GM21529 (cell line): ENCODE data around the gene FAM170B.

Source experiments
- ATAC-seq: cut with Tn5 transposase; IDR thresholded peaks from one replicate; pipeline ENCODE4 v1.9.1; 2021; ENCODE audit not compliant: unreplicated experiment

FAM170B gene

DNA sequence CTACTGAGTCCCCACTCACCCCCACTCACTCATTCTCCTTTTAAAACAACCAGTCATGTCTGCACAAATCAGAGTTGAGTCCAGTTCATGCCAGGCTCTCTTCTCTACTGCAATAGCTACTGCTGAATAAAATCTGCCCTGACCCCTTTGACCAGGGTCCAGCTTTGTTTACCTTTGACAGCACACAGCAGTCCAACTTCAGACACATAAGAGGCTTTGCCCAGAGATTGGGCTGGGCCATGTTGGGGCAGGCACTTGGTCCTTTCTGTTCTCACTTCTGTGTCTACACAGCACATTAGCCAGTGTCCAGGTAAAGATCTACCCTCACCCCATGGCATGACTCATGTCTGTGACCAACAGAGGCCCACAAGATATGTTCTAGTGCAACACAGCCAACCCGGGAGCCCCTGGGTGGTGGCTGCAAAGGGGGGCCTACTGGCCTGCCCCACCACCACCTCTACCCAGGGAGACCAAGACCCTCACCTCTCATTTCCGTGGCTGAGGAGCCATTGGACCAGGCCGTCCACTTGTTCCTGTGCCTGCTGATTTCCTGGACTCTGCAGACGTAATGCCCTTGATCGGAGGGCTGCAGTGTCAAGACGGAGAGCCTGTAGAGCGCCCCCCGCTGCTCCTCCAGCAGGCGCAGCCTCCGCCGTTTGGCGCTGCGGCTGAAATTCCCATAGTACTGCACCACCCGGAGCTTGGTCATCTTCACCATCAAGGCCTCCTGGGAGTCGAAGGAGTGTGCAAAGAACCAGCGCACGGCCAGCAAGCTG, 26.5 kb downstream of the FAM170B start:
- ATAC-seq, result no peak

DNA sequence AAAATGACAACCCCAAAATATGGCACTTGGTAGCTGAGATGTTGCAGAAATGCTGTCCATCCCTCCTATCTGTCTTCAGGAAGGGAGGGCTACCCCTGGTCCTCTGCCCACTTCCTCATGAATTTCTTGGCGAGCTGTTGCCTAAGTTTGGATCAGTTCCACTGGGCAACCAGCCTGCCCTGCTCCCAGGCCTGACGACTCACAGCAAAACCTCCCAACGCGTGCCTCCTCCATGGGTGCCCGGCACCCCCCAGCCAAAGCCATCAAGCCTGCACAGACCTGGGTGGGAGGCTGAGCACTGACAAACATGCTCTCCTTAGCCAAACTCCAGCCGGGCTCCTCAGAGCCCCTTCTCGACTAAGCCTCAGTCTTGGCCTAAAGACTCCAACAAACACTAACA, 27.4 kb downstream of the FAM170B start:
- no peak for ATAC-seq

DNA sequence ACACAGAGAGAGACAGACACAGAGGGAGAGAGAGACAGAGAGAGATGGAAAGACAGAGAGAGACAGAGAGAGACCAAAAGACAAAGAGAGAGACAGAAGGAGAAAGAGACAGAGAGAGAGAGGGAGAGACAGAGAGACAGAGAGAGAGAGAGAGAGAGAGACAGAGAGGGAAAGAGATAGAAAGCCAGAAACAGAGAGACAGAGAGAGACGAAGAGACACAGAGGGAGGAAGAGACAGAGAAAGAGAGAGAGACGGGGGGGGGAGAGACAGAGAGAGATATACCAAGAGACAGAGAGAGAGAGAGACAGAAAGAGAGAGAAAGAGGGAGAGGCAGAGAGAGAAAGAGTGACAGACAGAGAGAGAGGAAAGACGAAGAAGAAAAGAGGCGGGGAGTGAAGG, 28.7 kb downstream of the FAM170B start:
- no peak for ATAC-seq

DNA sequence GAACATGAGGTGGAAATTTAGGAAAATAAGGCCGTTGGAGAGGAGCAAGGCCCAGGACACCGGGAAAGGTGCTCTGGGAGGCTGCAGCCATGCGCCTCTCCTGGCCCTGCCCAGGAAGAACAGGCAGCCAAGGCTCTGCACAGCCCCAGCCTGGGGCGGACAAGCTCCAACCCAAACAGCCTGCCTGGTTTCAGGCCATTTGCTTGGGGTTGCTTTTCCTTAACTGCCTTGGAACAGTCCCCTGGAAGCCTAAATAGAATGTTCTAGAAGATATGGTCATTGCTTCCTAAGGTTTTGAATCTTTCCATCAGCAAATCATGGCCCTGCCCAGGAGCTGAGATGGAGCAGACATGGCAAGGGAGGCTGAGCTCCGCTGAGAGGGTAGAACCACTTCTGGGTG, 29.5 kb downstream of the FAM170B start:
- ATAC-seq, result no peak

DNA sequence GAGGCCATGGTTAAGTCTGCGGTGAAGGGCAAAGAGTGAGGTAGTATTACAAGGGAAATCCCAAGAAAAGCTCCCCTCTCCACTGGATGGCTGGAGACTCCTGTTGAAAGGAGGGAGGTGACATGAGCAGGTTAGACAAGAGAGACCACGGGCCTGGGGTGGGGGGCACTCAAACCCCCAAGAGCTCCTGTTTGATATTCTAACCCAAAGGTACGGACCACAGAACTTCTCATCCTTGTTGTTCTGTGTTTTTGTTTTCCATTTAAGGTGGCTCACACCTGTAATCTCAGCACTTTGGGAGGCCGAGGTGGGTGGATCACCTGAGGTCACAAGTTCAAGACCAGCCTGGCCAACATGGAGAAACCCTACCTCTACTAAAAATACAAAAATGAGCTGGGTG, 30.1 kb downstream of the FAM170B start:
- no peak for ATAC-seq

DNA sequence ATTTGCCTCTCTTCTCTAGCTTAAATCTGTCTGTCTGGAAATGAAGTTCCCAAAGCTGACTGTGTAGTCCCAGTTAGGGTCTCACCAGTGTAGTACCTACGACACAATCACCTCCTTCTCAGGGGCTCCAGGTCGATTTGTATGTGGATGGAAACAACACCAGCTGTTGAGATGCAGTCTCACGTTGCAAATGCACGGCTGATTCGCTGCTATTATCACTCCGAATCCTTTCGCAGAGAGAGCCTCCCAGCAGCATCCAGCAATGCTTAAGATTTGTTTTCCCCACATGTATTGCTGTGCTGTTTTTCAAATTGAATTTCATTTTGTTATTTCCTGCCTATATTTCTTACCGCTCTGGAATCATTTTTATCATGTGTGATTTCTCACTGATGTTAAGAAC, 34.8 kb downstream of the FAM170B start:
- ATAC-seq, result no peak

DNA sequence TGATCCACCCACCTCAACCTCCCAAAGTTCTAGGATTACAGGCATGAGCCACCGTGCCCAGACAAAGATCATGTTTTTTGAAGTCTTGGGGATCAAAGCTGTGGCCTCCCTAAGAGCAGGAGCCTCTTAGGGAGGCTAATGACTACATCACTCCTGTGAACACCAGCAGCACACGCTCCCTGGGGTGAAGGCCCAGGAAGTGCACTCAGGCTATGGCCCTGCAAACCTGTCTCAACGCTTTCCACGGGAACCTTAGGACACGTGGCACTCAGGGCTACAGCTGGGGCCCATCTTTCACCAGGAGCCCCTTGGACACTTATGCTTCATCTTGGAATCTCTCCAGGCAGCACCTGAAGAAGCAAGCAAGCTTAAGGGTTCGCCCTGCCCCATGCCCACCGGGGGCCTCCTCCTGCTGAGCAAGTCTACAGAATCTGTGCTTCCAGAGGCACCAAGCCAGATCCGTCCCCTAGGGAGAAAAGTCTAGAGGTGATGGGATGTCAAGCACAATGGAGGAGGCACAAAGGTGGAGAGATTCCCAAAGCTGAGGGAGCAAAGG, 36.9 kb downstream of the FAM170B start:
- ATAC-seq, result no peak

DNA sequence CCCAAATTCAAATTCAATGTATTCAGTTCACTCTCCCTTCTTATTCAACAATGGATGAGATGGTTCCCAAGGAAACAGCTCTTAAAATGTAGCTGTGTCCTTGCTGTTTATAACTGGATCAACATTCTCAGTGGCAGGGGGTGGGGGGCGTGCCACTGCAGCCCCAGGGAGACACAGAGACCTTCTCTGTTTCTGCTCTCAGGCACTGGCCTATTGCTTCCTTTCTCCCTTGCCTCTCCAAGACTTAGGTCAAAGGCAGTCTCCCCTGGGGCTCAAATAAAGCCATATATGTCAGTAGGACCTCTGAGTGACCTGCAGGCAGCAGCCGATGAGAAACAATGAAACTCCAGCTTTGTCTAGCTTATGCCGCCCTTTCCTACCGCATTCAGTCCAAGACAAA, 39.2 kb downstream of the FAM170B start:
- ATAC-seq, result no peak

DNA sequence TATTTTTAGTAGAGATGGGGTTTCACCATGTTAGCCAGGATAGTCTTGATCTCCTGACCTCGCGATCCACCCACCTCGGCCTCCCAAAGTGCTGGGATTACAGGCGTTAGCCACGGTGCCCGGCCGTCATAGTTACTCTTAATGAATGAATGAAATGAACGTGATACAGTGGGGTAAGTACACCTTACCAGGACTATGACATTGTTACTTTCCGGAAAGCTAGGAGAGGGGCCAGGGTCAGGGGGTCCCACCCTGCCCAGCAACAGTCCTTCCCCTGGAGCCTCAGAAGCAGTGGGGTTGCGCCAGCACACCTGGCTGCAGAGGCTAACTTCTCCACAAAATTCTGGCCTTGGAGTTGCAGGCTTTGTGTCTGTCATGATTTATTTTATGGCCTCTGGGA, 39.9 kb downstream of the FAM170B start:
- ATAC-seq, result no peak

DNA sequence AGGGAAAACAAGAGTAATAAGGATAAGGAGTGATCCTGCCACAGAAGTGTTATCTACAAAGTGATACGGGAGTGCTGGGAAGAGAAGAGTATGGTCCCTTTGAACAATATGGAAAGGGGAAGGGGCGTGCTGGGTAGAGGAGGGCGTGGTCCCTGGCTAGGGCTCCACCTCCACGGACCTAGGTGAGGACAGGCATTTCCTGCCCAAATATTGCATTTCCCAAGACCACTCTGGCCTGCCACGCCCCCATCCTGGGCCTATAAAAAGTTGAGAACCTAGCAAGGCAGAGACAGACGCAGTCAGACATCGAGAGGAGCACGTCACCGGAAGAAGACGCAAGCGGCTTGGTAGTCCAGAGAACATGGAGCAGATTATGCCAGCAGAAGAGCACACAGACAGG, 41.3 kb downstream of the FAM170B start:
- ATAC-seq, result no peak

DNA sequence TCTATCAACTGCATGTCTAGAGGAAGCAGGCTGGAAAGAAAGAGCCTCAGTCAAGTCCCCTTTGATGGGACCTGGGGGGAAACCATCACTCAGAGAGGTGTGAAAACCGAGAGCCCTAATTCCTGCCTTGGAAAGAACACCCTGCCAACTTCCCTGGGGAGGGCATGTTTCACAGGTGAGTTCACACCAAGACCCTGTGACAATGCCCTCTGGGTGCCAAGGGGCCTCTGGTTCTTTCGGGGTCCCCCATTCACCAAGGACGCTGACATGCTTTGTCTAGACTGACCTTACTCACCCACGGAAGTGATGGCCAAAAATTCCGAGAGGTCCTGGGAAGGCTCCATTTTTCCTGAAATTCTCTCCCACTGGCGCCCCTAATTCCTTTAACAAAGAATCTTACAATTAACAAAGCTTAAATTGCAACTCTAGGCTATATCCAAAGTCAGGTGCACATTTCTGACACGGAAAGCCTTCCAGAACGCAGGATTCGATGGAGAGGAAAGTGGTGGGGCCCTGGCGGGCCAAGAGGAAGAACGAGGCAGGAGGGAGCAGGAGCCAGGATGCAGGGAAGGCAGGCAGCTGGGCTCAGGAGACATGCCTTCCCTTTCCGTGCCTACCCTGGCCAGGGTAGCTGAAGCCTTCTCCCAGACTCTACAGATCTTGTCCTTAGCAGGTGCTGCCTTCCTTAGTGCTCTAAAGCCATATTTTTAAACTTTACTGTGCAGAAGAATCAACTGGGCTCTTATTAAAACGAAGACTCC, 42.2 kb downstream of the FAM170B start:
- no peak for ATAC-seq

DNA sequence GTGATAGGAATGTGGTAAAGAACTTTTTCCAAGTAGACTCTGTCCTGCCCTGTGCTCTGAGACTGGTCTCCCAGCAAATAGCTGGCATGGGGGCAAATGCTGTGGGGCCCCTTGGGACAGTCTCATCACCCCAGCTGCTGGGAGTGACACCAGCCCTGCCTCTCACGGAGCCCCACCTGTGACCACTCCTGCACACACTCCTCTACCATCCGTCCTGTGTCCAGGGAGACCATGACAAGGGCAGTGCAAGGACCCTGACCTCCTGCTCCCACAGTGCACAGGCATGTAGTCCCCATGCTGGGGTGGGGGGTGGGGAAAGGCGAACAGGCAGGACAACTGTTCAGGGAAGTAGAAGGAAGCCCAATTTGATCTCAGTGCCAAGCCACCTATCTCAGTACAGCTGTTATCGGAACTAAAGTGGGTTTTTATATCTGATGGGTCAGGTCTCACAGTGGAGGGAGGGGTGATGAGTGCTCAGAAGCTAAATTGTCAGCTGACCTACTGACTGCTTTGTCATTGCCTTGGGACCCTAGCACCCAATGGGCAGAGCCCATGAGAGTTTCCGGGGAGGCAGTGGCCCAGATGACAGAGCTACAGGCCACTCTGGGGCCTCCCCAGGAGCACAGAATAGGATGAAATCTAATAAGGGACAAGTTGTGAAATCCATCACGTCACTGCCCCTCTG, 43.0 kb downstream of the FAM170B start:
- ATAC-seq, result no peak

DNA sequence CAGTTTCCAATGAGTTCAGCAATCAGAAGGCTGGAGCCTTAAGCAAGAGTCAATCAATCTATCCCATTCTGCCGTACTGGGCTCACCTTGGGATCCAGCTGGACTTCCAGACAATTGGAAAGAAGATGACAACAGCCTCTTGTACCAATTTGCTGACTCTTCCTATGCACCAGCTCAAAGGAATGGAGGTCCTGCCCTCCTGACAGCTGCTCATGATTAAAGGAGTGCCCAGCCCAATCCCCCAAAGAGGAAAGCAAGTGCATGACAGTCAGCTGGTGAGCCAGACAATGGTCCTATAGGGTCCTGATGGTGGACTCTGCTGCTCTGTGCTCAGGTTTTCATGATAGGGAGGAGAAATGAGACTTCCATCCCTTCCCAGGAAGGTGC, 43.6 kb downstream of the FAM170B start:
- no peak for ATAC-seq

DNA sequence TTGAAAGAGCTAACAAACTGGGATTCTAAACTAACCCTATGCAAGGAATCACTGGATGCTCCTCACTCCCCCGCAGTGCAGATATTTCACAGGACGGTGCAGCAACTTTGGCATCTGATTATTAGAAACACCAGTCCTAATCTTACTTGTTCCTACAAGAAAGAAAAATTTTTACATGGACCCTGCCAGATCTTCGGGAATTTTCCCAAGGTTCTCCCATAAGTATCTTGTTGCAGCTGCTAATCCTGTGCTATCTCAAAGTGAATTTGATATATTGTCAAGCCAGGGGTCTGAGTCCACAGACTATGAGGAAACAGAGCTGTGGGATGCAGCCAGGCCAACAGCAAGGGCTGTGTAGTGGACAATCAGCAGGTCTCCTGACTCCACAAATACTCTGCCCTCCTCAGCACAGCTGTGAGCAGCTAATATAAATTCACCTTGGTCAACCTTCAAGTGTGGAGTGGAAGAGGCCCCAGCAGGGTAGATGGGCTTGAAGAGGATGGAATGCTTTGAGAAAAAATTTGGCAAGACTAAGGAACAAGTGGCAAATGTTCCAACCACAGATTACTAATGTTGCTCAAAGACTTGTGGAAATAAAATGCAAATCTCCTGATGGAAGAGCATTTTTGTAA, 44.1 kb downstream of the FAM170B start:
- ATAC-seq, result no peak

DNA sequence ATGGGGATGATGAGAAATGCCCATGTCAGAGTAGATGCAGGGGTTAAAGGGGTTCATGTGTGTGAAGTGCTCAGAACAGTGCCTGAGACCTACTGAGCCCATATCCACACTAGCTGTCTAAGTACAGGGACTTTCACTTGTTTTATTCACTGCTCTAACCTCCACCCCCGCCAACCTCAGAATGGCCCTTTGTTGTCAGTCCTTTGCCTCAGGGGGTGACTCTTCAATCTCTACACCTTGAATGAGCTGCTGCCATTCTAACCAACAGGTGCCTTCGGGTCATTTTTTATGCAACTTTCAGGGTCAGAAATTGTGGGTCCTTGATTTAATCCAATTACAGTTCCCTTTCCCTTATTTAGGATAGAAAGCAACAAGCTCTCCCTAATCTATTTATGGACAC, 44.7 kb downstream of the FAM170B start:
- no peak for ATAC-seq

DNA sequence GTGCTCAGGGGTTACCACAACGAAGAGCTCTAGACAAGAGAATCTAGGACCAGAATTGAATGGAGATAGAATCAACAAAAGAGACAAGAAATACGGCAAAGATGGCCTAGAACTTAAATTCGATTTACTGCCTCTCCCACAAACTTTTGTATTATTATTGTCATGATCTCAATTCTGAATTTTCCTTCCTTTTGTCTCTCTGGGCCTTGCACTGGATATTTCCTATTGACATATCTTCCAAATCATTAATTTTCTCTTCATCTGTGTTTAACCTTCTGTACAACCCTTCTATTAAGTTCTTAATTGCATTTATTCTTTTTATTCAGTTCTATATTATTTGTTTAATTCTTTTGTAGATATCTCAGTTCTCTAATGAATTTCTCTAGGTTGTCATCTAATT, 46.9 kb downstream of the FAM170B start:
- ATAC-seq, result no peak

DNA sequence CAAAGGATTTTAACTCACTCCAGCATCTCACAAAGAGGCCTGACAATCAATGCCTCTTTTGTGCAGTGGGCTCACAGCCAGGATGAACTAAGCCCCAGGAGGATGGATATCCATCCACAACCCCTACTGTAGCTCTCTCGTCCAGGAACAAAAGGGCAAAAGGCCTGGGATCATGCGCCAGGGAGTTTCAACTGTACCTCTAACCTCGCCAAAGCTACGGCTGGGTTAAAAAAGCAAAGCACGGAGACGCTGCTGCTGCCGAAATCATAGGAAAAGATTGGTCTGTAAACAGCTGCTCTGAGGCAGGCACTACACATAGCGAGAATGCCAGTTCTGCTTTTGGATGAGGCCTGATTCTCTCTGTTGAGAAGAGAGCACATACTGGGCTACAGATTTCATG, 50.6 kb downstream of the FAM170B start:
- ATAC-seq, result no peak

DNA sequence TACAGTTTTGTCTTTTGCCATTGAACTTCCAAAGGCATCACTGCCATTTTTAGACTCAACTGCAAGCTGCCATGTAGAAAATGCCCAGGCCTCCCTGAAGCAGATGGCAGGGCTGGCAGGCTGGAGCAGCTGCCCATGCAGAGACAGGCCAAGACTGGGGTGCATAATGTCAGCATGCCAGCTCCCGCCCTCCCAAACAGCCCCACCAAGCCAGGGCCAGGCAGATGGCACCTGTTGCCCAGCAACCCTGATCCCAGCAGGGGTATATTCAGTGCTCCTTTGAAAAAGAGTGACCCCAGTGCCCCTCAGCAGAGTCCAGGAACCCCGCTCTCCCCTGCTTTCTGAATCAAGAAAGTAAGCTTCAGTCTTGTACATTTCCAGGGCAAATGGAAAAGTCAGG, 51.1 kb downstream of the FAM170B start:
- no peak for ATAC-seq

DNA sequence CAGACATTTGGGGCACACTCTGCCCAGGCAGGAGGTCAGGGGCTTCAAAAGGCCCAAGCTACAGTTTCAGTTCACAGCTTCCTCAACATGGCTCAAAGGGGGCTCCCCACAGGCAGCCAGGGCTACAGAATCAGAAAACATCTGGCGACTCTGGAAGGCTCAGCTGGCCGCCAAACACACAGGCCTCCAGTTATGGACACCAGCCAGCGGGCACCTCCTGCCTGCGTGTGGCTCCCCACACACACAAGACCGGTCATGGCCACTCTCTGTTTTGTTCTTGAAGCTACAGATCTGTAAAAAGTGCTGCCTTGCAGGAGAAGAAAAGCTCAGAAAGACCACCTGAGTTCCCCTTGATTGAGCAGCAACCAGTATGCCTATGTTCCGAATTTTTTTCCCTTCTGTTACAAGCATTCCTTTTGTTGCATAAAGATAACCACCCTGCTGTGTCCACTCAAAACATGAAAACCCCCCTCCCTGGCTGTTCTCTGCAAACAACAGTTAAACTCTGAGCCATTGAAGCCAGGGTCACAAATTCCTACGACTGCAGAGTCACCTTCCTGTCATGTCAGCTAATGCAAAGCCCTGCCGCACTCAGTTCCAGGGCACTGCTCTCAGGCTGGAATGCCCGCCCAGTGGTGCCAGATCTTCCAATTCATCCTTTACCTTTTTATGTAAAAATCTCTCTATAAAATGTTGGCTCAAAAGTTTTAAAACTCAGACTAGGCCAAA, 52.1 kb downstream of the FAM170B start:
- ATAC-seq, result no peak
